ENCODE results near the gene NUDC.

DNA sequence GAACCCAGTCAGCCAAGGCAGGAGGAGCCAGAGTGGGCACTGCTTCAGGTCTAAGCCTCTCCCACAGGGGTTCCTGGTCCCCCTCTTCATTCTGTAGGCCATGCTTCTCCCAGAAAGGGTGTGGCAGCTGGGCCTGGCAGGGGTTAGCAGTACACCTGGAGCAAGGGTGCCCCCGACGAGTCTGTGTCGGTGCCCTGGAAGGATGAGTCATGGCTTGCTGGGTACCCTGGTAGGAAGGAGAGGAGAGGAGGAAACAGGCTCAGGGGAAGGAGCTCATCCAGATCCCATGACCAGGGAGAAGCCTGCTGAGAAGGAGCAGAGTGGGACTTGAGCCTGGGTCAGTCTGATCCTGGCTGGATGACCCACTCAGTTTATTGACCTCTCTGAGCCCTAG is 28.4 kb downstream of the NUDC start:
- TF ChIP-seq CTCF (IDR thresholded peaks at IDR 0.05) (no peak), POLR2A (IDR thresholded peaks at IDR 0.05) (no peak)

Data from body of pancreas (tissue), 4 donors.